GM18951 (cell line): ENCODE measurements around the gene ATG16L1.

ENCODE experiments used
- POLR2A ChIP-seq: IDR thresholded peaks from 4 replicates; pipeline ENCODE4 v1.6.1; 2011; ENCODE audit warnings: mild to moderate bottlenecking; ENCODE audit not compliant: insufficient read length, insufficient read depth; ENCODE audit errors: extremely low read depth
- in situ Hi-C: fragments of 300-500 bp; cut with MboI; formaldehyde crosslinking; loops from one replicate; pipeline ENCODE4 v1.12.0; 2022; ENCODE audit warnings: low sequenced_read_pairs, mixed read lengths, inconsistent platforms; ENCODE audit not compliant: unreplicated experiment

The ATG16L1 gene

GRCh38 chr2:233251306-233252116, at the start of gene ATG16L1:
ATG16L1 (plus strand) TSS chr2:233251673; CDS start chr2:233251828, 155 bp downstream.
- peak; percentile 92 for TF ChIP-seq POLR2A
- in situ Hi-C loops, result loop anchor here (10.0 kb wide), 1 partner anchor 397 kb away; no protein-coding TSS in a partner anchor

GRCh38 chr2:233202531-233202944, 48.9 kb upstream of the ATG16L1 start:
- TF ChIP-seq POLR2A, result no peak
- in situ Hi-C loops, result no loop called here

DNA sequence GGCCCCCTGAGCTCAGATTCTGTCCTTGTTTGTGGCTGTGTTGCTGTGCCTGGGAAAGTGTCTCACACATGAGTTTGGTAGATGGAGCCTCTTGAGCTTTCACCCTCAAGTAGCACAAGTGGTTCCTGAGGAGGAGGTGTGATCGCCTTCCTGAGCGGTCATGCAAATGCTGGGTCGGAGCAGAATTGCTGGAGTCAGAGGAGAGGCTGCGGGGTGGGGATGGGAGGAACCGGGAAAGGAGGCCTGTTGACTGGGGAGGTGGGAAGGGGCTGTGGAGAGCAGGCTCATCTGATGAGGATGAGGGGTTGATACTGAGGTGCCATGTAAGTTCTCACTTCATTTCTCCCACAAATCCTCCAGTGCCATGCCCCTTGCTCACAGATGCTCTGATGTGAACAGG, 48.4 kb upstream of the ATG16L1 start:
- no peak for TF ChIP-seq POLR2A
- in situ Hi-C loops, result no loop called here

GRCh38 chr2:233204286-233204936, 47.1 kb upstream of the ATG16L1 start:
- no peak for TF ChIP-seq POLR2A
- in situ Hi-C loops, result no loop called here

GRCh38 chr2:233208382-233209116, 42.9 kb upstream of the ATG16L1 start:
- TF ChIP-seq POLR2A, result peak; percentile 5
- in situ Hi-C loops, result no loop called here

DNA sequence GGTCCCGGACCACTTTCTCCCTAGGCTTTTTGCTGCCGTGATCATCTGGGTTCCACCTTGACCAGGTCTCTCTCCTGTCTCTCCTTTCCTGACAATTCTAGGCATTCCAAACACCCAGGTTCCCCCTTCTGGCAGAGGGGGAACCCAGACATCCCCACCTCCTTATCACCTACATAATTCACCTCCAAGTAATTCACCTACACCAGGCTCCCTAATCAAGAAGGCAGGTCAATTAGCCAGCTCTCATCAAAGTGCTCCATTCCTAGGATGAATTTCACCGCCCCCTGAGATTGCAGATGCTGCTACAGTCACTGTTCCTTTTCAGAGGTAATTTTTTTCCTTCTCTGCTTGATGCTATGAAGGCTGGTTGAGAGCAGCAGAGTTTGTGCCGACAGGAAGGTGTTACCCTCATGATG, 42.3 kb upstream of the ATG16L1 start:
- TF ChIP-seq POLR2A, result no peak
- in situ Hi-C loops, result no loop called here

DNA sequence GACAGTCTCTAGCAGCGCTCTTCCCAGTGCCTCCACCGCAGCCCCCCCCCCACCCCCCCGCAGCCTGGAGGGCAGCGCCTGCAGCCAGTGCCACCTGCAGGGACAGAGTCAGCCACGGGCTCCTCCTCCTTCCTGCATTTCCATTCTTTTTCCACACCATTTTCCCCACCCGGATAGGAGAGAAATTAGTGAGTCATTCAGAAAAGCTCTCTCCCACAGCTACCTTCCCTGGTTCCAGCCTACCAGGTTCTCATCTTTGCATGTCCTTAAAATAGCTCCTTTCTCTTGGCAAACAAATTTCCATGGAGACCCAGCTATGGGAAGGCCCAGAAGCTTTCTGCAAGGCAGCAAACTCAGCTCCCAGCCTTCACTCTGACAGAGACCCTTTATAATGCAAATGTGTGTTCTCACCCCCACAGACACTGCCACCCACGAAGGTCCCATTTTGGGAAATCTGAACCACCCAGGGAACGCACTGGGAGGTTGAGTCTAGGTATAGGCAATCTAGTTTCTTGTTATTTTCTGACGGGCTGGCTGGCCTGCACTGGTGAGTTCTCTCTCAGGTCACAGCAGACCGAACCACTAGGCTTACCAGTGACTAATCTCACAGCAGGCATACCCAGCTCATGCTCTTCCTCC, 41.8 kb upstream of the ATG16L1 start:
- in situ Hi-C loops, result no loop called here
- no peak for TF ChIP-seq POLR2A

DNA sequence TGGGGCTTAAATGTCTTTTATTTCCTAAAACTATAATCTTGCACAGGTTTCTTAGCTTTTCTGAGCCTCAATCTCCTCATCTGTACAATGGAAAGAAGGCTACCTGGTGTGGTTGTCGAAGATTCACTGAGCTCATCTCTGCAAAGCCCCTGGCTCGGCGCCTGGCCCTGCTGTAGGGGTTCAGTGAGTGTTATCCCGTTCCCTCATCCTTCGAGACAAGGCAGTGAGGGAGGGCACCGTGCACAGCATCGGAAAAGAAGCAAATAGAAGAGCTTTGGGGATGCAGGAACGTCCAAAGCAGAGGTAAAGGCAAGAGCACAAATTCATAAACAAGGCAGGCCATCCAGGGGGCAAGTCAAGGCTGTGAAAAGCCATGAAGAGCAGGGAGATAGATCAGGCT, 41.2 kb upstream of the ATG16L1 start:
- in situ Hi-C loops, result no loop called here
- TF ChIP-seq POLR2A, result no peak

- no peak for TF ChIP-seq POLR2A
- in situ Hi-C loops, result no loop called here
Measured at GRCh38 chr2:233210843-233211547, 40.5 kb upstream of the ATG16L1 start.

GRCh38 chr2:233211548-233211895, 40.0 kb upstream of the ATG16L1 start:
- in situ Hi-C loops, result no loop called here
- no peak for TF ChIP-seq POLR2A

GRCh38 chr2:233213011-233213410, 38.5 kb upstream of the ATG16L1 start:
- no peak for TF ChIP-seq POLR2A
- in situ Hi-C loops, result no loop called here

DNA sequence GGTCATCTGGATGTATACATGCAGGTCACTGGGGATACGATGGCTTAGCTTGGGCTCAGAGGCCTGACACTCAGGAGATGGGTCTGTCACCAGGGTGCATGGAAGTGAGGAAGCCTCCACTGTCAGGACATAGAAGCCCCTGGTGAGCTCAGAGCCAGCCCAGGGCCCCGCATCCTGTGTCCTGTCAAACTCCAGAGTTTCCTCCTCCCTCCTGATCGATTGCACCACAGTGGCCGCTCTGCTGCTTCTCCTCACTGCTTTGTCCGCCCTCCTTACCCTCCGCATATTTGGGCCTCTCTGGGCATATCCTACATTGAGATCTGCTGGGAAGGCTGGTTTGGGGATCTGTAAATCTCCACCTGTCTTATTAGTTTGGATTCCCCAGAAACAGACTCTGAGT, 37.5 kb upstream of the ATG16L1 start:
- no peak for TF ChIP-seq POLR2A
- in situ Hi-C loops, result no loop called here
